ENCODE results near the gene ASAP3.

The ASAP3 gene

DNA sequence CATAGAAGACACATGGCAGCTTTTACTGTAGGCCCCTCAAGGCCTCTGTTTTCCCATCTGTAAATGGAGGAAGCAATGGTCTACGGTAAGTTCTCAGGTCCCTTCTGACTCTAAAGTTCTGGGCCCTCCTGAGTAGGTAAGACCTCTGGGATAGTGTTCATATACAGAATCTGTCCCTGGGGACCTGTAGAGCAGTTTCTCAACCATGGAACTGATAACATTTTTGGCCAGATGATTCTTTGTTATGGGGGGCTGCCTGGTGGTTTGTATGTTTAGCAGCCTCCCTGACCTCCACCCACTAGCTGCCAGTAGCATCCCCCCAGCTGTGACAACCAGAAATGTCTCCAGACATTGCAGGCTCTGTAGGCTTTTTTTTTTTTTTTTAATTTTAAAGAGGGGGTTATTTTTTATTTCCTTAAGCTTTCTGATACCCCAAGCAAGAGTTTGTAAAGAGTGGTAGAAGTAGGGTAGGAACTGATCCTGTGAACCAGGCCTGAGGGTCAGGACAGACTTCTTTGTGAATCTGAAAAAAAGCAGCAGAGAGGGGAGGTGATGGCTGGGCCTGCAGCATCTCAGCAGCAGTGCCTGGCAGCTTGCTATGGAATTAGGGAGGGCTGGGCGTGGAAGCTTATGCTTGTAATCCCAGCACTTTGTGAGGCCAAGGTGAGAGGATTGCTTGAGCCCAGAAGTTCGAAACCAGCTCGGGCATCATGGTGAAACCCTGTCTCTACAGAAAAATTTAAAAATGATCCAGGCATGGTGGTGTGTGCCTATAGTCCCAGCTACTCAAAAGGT lies 39.2 kb downstream of the ASAP3 start:
- no peaks in the 10 kb centered on the region for H3K9me3 ChIP-seq (ENCODE audit: control insufficient read depth, low read length)
- H3K36me3 ChIP-seq (ENCODE audit: control insufficient read depth, insufficient read depth, low read length): peaks cover 54% of the 10 kb centered on the region
- WGBS, 2 experiments (ENCODE audit: insufficient coverage in 2 of 2): 88 to 95% methylated on average over 4 of the region's 4 CpGs
- H3K4me3 ChIP-seq (ENCODE audit: extremely low read depth, insufficient read depth, low read length, poor library complexity, severe bottlenecking): no peak overlapping the region
- no peaks in the 10 kb centered on the region for H3K4me1 ChIP-seq (ENCODE audit: control insufficient read depth, insufficient read depth, low read length, poor library complexity, severe bottlenecking)
- no peak overlapping the region for H3K27ac ChIP-seq (ENCODE audit: low read depth, low read length, severe bottlenecking)

GRCh38 chr1:23444104-23444533 lies 39.9 kb downstream of the ASAP3 start:
- no peaks in the 10 kb centered on the region for H3K4me1 ChIP-seq (ENCODE audit: control insufficient read depth, insufficient read depth, low read length, poor library complexity, severe bottlenecking)
- H3K9me3 ChIP-seq (ENCODE audit: control insufficient read depth, low read length): no peaks in the 10 kb centered on the region
- peaks cover 58% of the 10 kb centered on the region for H3K36me3 ChIP-seq (ENCODE audit: control insufficient read depth, insufficient read depth, low read length)
- H3K4me3 ChIP-seq (ENCODE audit: extremely low read depth, insufficient read depth, low read length, poor library complexity, severe bottlenecking): no peak overlapping the region
- no peak overlapping the region for H3K27ac ChIP-seq (ENCODE audit: low read depth, low read length, severe bottlenecking)
- WGBS, 2 experiments (ENCODE audit: insufficient coverage in 2 of 2): 96 to 100% methylated on average over 2 to 3 of the region's 4 CpGs

GRCh38 chr1:23442751-23443150 lies 41.2 kb downstream of the ASAP3 start:
- 79 to 100% methylated on average over 2 of the region's 3 CpGs for WGBS, 2 experiments (ENCODE audit: insufficient coverage in 2 of 2)
- Histone ChIP-seq H3K4me1 (ENCODE audit: control insufficient read depth, insufficient read depth, low read length, poor library complexity, severe bottlenecking) (no peaks in the 10 kb centered on the region), H3K4me3 (ENCODE audit: extremely low read depth, insufficient read depth, low read length, poor library complexity, severe bottlenecking) (no peak overlapping the region), H3K36me3 (ENCODE audit: control insufficient read depth, insufficient read depth, low read length) (peaks cover 68% of the 10 kb centered on the region), H3K9me3 (ENCODE audit: control insufficient read depth, low read length) (no peaks in the 10 kb centered on the region), H3K27ac (ENCODE audit: low read depth, low read length, severe bottlenecking) (no peak overlapping the region)

DNA sequence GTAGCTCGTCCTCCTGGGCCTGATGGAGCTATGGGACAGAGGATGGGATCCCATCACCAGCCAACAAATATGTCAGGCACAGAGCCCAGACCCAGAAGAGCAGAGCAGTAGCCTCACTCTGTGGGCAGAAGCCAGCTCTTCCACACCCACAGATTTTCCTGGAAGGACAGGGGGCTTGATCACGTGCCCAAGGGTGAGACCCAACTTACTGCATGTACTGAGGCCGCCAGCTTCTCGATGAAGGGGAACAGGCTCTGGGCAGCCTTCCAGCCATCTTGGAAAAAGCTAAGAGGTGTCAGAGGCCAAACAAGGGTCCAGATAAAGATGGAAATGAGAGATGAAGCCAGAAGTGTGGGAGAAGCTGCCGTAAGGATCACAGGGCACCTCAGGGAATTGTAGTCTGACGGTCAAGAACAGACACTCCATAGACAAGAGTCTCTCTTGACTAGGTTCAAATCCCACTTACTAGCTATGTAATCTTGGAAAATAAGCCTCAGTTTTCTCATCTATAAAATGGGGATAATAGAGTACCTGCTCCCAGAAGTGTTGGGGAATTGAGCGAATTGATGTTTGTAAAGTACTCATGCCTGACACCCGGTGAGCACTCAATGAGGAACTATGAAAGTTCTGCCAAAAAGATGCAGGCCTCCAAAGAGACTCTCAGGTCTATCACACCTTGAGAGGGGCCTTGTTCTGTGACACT lies 42.4 kb downstream of the ASAP3 start:
- Histone ChIP-seq H3K4me3 (ENCODE audit: extremely low read depth, insufficient read depth, low read length, poor library complexity, severe bottlenecking) (no peak overlapping the region), H3K27ac (ENCODE audit: low read depth, low read length, severe bottlenecking) (no peak overlapping the region), H3K4me1 (ENCODE audit: control insufficient read depth, insufficient read depth, low read length, poor library complexity, severe bottlenecking) (no peaks in the 10 kb centered on the region), H3K9me3 (ENCODE audit: control insufficient read depth, low read length) (no peaks in the 10 kb centered on the region), H3K36me3 (ENCODE audit: control insufficient read depth, insufficient read depth, low read length) (peaks cover 78% of the 10 kb centered on the region)
- WGBS, 2 experiments (ENCODE audit: insufficient coverage in 2 of 2): 97 to 98% methylated on average over 6 to 7 of the region's 8 CpGs

DNA sequence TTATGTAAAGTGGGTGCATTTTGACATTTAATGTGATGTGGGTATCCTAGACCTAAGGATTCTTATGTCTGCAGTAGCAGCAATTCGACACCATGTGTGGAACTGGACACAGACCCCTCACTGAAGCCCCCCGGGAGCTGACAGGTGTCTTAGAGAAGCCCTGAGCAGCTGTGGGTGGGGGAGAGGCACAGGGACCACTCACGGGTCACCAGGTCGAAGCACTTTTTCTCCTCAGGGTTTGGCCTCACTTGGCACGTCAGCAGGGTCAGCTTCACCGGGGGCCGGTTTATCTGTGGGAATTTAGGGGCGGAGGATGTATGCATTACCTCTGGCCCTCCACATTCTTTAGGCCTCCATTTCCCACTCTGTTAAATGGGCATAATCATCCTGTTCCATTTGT lies 45.4 kb downstream of the ASAP3 start:
- Histone ChIP-seq H3K27ac (ENCODE audit: low read depth, low read length, severe bottlenecking) (no peak overlapping the region), H3K36me3 (ENCODE audit: control insufficient read depth, insufficient read depth, low read length) (peaks cover 90% of the 10 kb centered on the region), H3K4me3 (ENCODE audit: extremely low read depth, insufficient read depth, low read length, poor library complexity, severe bottlenecking) (no peak overlapping the region), H3K4me1 (ENCODE audit: control insufficient read depth, insufficient read depth, low read length, poor library complexity, severe bottlenecking) (no peaks in the 10 kb centered on the region), H3K9me3 (ENCODE audit: control insufficient read depth, low read length) (no peaks in the 10 kb centered on the region)
- WGBS, 2 experiments (ENCODE audit: insufficient coverage in 2 of 2): 92 to 97% methylated on average over 7 to 8 of the region's 8 CpGs

DNA sequence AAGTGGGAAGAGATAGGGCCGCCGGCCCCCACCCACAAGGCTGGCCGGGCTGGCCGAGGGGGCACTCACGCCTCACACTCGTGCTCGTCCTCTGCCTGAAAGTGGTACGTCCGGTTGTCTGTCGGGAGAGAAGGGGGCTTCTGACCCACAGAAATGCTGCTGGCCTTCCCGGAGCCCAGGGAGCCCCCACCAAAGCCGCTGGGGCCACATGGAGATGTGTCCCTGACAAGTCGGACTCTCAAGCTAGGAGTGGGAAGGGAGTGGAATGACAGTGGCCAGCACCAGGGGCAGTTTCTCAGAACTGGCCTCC lies 46.7 kb downstream of the ASAP3 start:
- Histone ChIP-seq H3K4me1 (ENCODE audit: control insufficient read depth, insufficient read depth, low read length, poor library complexity, severe bottlenecking) (no peaks in the 10 kb centered on the region), H3K9me3 (ENCODE audit: control insufficient read depth, low read length) (no peaks in the 10 kb centered on the region), H3K27ac (ENCODE audit: low read depth, low read length, severe bottlenecking) (no peak overlapping the region), H3K4me3 (ENCODE audit: extremely low read depth, insufficient read depth, low read length, poor library complexity, severe bottlenecking) (no peak overlapping the region), H3K36me3 (ENCODE audit: control insufficient read depth, insufficient read depth, low read length) (peaks cover 95% of the 10 kb centered on the region)
- WGBS, 2 experiments (ENCODE audit: insufficient coverage in 2 of 2): 92 to 95% methylated on average over 13 of the region's 13 CpGs

DNA sequence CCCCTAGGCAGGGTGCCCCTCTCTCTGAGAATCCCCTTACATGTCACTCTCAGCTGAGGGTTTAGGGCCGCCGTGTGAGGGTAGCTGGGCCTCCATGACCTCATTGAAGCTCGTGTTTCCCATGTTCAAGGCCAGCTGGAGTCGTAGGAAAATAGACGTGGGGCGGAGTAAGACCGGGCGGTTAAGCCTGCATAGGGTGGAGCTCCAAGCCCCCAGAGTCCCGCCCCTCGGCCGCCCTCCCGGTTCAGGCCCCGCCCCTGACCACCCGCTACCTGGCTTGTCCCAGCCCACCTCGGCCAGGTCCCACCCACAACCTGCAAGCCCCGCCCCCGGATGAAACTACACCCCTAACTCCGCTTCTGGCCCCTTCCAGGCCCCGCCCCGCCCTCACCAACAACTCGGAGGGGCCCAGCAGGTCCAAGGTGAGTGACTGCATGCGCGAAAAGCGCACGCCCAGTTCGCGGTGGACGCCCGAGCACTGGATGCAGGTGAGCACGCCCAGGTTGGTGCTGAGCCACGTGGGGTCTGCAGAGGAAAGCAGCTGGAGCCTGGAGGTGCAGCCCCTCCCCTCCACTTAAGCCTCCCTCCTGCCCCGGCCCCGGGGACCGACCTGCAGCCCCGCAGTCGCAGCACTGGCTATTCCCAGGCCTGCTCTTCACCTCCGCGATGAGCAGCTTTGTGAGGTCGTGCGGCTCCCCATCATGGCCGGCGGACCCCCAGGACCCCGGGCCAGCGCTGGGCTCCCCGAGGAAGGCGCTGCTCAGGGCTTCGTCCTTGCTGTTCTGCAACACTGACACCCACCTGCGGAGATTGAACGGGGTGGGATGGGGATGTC lies 47.2 kb downstream of the ASAP3 start:
- Histone ChIP-seq H3K4me3 (ENCODE audit: extremely low read depth, insufficient read depth, low read length, poor library complexity, severe bottlenecking) (no peak overlapping the region), H3K9me3 (ENCODE audit: control insufficient read depth, low read length) (no peaks in the 10 kb centered on the region), H3K4me1 (ENCODE audit: control insufficient read depth, insufficient read depth, low read length, poor library complexity, severe bottlenecking) (no peaks in the 10 kb centered on the region), H3K36me3 (ENCODE audit: control insufficient read depth, insufficient read depth, low read length) (peaks cover 95% of the 10 kb centered on the region), H3K27ac (ENCODE audit: low read depth, low read length, severe bottlenecking) (no peak overlapping the region)
- WGBS, 2 experiments (ENCODE audit: insufficient coverage in 2 of 2): 91 to 96% methylated on average over 33 to 48 of the region's 49 CpGs

DNA sequence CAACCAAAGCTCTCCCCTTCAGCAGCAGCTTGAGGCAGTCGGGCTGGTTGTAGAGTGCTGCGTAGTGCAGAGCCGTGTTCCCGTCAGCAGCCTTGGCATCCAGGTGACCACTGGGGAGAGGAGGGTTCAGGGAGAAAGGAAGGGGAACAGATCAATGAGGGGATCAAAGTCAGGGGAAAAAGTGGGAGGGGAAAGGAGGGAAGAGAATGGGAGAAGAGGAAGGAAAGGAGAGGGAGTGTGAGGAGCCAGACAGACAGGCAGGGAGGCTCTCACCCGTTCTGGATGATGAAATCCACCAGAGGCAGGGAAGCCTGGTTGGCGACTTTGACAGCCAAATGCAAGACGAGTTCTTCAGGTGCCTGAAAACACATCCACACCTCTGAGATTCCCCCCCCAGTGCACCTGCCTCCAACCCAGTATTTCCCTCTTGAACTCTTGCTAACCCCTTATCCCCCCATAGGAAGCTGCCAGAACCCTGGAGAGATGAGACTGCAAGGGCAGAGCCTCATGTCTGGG lies 49.7 kb downstream of the ASAP3 start:
- Histone ChIP-seq H3K4me3 (ENCODE audit: extremely low read depth, insufficient read depth, low read length, poor library complexity, severe bottlenecking) (no peak overlapping the region), H3K4me1 (ENCODE audit: control insufficient read depth, insufficient read depth, low read length, poor library complexity, severe bottlenecking) (no peaks in the 10 kb centered on the region), H3K9me3 (ENCODE audit: control insufficient read depth, low read length) (no peaks in the 10 kb centered on the region), H3K36me3 (ENCODE audit: control insufficient read depth, insufficient read depth, low read length) (peaks cover 94% of the 10 kb centered on the region), H3K27ac (ENCODE audit: low read depth, low read length, severe bottlenecking) (no peak overlapping the region)
- WGBS, 2 experiments (ENCODE audit: insufficient coverage in 2 of 2): 92 to 96% methylated on average over 6 to 7 of the region's 7 CpGs

GRCh38 chr1:23433122-23433521 lies 50.9 kb downstream of the ASAP3 start:
- no peak overlapping the region for H3K4me3 ChIP-seq (ENCODE audit: extremely low read depth, insufficient read depth, low read length, poor library complexity, severe bottlenecking)
- H3K9me3 ChIP-seq (ENCODE audit: control insufficient read depth, low read length): no peaks in the 10 kb centered on the region
- peaks cover 94% of the 10 kb centered on the region for H3K36me3 ChIP-seq (ENCODE audit: control insufficient read depth, insufficient read depth, low read length)
- no peaks in the 10 kb centered on the region for H3K4me1 ChIP-seq (ENCODE audit: control insufficient read depth, insufficient read depth, low read length, poor library complexity, severe bottlenecking)
- WGBS, 2 experiments (ENCODE audit: insufficient coverage in 2 of 2): 93 to 97% methylated on average over 10 of the region's 10 CpGs
- no peak overlapping the region for H3K27ac ChIP-seq (ENCODE audit: low read depth, low read length, severe bottlenecking)

DNA sequence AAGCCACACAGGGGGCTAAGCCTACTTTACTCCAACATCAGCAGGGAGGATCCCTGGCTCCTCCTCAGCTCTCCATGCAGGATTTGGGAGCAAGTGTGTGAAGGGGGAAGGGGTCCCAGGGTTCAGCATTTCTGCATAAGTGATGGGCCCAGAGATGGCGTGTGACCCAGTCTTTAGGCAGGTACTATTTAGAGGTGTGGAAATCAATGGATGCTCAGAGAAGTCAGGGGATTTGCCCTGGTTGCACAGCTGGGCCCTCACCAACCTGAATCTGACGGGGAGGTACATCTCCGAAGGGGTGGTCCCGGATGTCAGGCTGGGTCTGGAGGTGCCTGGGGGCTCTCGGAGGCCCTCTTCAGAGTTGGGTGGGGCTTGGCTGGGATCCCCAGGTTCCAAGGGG lies 52.5 kb downstream of the ASAP3 start:
- Histone ChIP-seq H3K4me1 (ENCODE audit: control insufficient read depth, insufficient read depth, low read length, poor library complexity, severe bottlenecking) (no peaks in the 10 kb centered on the region), H3K36me3 (ENCODE audit: control insufficient read depth, insufficient read depth, low read length) (peaks cover 93% of the 10 kb centered on the region), H3K27ac (ENCODE audit: low read depth, low read length, severe bottlenecking) (no peak overlapping the region), H3K9me3 (ENCODE audit: control insufficient read depth, low read length) (no peaks in the 10 kb centered on the region), H3K4me3 (ENCODE audit: extremely low read depth, insufficient read depth, low read length, poor library complexity, severe bottlenecking) (no peak overlapping the region)
- WGBS, 2 experiments (ENCODE audit: insufficient coverage in 2 of 2): 97 to 98% methylated on average over 5 of the region's 5 CpGs

Measured in mesodermal cell (in vitro differentiated cells).